ENCODE measurements around the gene ADGRD2. TPM values are rescaled to one million over a fixed set of nuclear protein-coding genes. Genes with fewer than 3 reads are reported as not detected.

Gene ADGRD2
- total RNA-seq, 1 experiment from 2014 or later, result not detected

GRCh38 chr9:124488641-124489210, 38.5 kb downstream of the ADGRD2 start:
- no peaks in the 10 kb centered on the region for H3K9me3 Mint-ChIP-seq (ENCODE audit: unreplicated experiment)
- no peaks in the 10 kb centered on the region for H3K36me3 Mint-ChIP-seq (ENCODE audit: insufficient read depth, unreplicated experiment)
- H3K27me3 Mint-ChIP-seq (ENCODE audit: insufficient read depth, unreplicated experiment), result peaks cover 7% of the 10 kb centered on the region
- no peaks in the 10 kb centered on the region for H3K4me1 Mint-ChIP-seq (ENCODE audit: low read depth, unreplicated experiment)
- no TSS peak for BruUV-seq (replicated peaks)
- no peaks in the 10 kb centered on the region for H3K36me3 ChIP-seq (ENCODE audit: control insufficient read depth, insufficient read depth, low read length)
- no peak overlapping the region for H3K4me3 Mint-ChIP-seq (ENCODE audit: unreplicated experiment)
- no peak for TF ChIP-seq CTCF (IDR thresholded peaks at IDR 0.05; ENCODE audit: insufficient read depth in 1 of 2, low read depth in 1 of 2, low read length in 1 of 2, severe bottlenecking in 1 of 2, unreplicated experiment in 1 of 2)
- intact Hi-C loops (cut with micrococcal nuclease; ENCODE audit: unreplicated experiment), result no loop called here
- H3K4me3 ChIP-seq (ENCODE audit: low read depth, low read length), result no peak overlapping the region
- H3K4me1 ChIP-seq, result no peaks in the 10 kb centered on the region
- ChIA-PET POLR2A (no interaction called here), CTCF (interaction anchor here (0.6 kb wide), 1 partner anchor 11 kb away, joined by 5 read pairs; no protein-coding TSS in a partner anchor)
- no peak overlapping the region for H3K27ac Mint-ChIP-seq (ENCODE audit: unreplicated experiment)
- H3K27me3 ChIP-seq (replicated peaks; ENCODE audit: control insufficient read depth, insufficient read depth, low read length), result no peaks in the 10 kb centered on the region; the same call in 1 of the 2 replicates
- H3K9me3 ChIP-seq, result no peaks in the 10 kb centered on the region
- DNase-seq, result no peak

DNA sequence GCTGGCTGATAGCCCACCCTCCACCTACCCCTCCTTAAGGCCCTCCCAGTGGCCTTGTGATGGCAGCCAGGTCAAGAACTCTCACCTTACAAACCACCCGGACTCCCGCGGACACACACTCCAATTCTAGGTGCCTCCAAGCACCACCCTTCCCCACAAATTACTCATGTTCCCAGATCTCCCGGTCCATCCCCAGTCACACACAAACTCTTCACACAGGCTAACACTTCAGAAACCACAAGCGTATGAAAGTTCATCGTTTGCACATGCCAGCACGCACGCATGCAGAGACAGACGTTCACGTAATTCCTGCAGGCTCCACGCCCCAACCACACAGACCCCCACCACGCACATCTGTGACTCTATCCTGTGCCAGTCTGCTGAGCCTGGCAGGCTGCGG, 39.0 kb downstream of the ADGRD2 start:
- Histone ChIP-seq H3K9me3 (no peaks in the 10 kb centered on the region), H3K36me3 (ENCODE audit: control insufficient read depth, insufficient read depth, low read length) (no peaks in the 10 kb centered on the region), H3K27me3 (replicated peaks; ENCODE audit: control insufficient read depth, insufficient read depth, low read length) (no peaks in the 10 kb centered on the region; the same call in 1 of the 2 replicates), H3K4me1 (no peaks in the 10 kb centered on the region), H3K4me3 (ENCODE audit: low read depth, low read length) (no peak overlapping the region)
- intact Hi-C loops (cut with micrococcal nuclease; ENCODE audit: unreplicated experiment), result no loop called here
- Mint-ChIP-seq H3K9me3 (ENCODE audit: unreplicated experiment) (no peaks in the 10 kb centered on the region), H3K36me3 (ENCODE audit: insufficient read depth, unreplicated experiment) (no peaks in the 10 kb centered on the region), H3K27me3 (ENCODE audit: insufficient read depth, unreplicated experiment) (peaks cover 8% of the 10 kb centered on the region), H3K27ac (ENCODE audit: unreplicated experiment) (no peak overlapping the region), H3K4me1 (ENCODE audit: low read depth, unreplicated experiment) (no peaks in the 10 kb centered on the region), H3K4me3 (ENCODE audit: unreplicated experiment) (no peak overlapping the region)
- CTCF ChIA-PET, result no interaction called here
- DNase-seq, result no peak
- TF ChIP-seq CTCF (IDR thresholded peaks at IDR 0.05; ENCODE audit: insufficient read depth in 1 of 2, low read depth in 1 of 2, low read length in 1 of 2, severe bottlenecking in 1 of 2, unreplicated experiment in 1 of 2), result no peak
- BruUV-seq (replicated peaks), result no TSS peak
- POLR2A ChIA-PET, result no interaction called here

GRCh38 chr9:124490004-124490403, 39.8 kb downstream of the ADGRD2 start:
- Mint-ChIP-seq H3K27ac (ENCODE audit: unreplicated experiment) (no peak overlapping the region), H3K4me3 (ENCODE audit: unreplicated experiment) (no peak overlapping the region), H3K9me3 (ENCODE audit: unreplicated experiment) (no peaks in the 10 kb centered on the region), H3K27me3 (ENCODE audit: insufficient read depth, unreplicated experiment) (peaks cover 10% of the 10 kb centered on the region), H3K36me3 (ENCODE audit: insufficient read depth, unreplicated experiment) (no peaks in the 10 kb centered on the region), H3K4me1 (ENCODE audit: low read depth, unreplicated experiment) (no peaks in the 10 kb centered on the region)
- POLR2A ChIA-PET, result no interaction called here
- Histone ChIP-seq H3K9me3 (no peaks in the 10 kb centered on the region), H3K27me3 (replicated peaks; ENCODE audit: control insufficient read depth, insufficient read depth, low read length) (no peaks in the 10 kb centered on the region; the same call in 1 of the 2 replicates), H3K4me1 (no peaks in the 10 kb centered on the region), H3K4me3 (ENCODE audit: low read depth, low read length) (no peak overlapping the region), H3K36me3 (ENCODE audit: control insufficient read depth, insufficient read depth, low read length) (no peaks in the 10 kb centered on the region)
- CTCF ChIA-PET, result no interaction called here
- intact Hi-C loops (cut with micrococcal nuclease; ENCODE audit: unreplicated experiment), result no loop called here
- no TSS peak for BruUV-seq (replicated peaks)
- TF ChIP-seq CTCF (IDR thresholded peaks at IDR 0.05; ENCODE audit: insufficient read depth in 1 of 2, low read depth in 1 of 2, low read length in 1 of 2, severe bottlenecking in 1 of 2, unreplicated experiment in 1 of 2), result no peak
- no peak for DNase-seq
